ENCODE measurements around the gene BTG3.
A peak's percentile ranks its signal among the peaks of the same experiment; 100 is the strongest.

Gene BTG3, protein sequence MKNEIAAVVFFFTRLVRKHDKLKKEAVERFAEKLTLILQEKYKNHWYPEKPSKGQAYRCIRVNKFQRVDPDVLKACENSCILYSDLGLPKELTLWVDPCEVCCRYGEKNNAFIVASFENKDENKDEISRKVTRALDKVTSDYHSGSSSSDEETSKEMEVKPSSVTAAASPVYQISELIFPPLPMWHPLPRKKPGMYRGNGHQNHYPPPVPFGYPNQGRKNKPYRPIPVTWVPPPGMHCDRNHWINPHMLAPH

GRCh38 chr21:17612565-17613241 lies at the start of gene BTG3:
Gene BTG3, minus strand, starts transcription at chr21:17612901. Its CDS starts 3,757 bp downstream, at chr21:17609144.
- Mint-ChIP-seq H3K27ac (peak within 1 kb of the TSS; percentile 80), H3K4me3 (peak within 1 kb of the TSS; percentile 82), H3K27me3 (peaks cover 2% of the 10 kb centered on the region), H3K9me3 (no peaks in the 10 kb centered on the region), H3K36me3 (ENCODE audit: low read depth) (no peaks in the 10 kb centered on the region), H3K4me1 (ENCODE audit: low read depth) (peaks cover 15% of the 10 kb centered on the region)
- intact Hi-C loops (cut with micrococcal nuclease) = loop anchor here (2.0 kb wide), 1 partner anchor 206 kb away; the partner anchor contains the start of gene C21orf91

DNA sequence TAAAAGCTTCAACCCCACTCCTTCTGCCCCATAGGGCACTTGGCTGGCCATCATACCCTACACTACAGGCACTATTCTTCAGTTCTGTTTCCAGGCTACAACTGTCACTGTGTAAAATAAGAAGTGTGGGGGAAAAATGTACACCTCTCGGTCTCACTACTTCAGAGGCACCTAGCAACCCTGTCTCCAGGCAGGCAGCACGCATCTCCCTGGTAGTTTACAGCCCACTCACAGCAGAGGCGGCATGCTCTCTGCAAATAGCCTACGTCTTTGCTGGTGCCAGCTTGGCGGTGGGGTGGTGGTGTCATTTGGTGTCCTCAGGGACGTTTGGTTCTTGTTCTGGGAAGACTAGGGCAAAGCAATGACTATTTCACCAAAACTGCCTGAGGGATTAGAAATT lies 48.2 kb upstream of the BTG3 start:
- peaks cover 2% of the 10 kb centered on the region for H3K9me3 Mint-ChIP-seq
- no peak overlapping the region for H3K27ac Mint-ChIP-seq
- no peaks in the 10 kb centered on the region for H3K36me3 Mint-ChIP-seq (ENCODE audit: low read depth)
- peaks cover 7% of the 10 kb centered on the region for H3K4me1 Mint-ChIP-seq (ENCODE audit: low read depth)
- intact Hi-C loops (cut with micrococcal nuclease) = no loop called here
- peaks cover 3% of the 10 kb centered on the region for H3K27me3 Mint-ChIP-seq
- H3K4me3 Mint-ChIP-seq = no peak overlapping the region

DNA sequence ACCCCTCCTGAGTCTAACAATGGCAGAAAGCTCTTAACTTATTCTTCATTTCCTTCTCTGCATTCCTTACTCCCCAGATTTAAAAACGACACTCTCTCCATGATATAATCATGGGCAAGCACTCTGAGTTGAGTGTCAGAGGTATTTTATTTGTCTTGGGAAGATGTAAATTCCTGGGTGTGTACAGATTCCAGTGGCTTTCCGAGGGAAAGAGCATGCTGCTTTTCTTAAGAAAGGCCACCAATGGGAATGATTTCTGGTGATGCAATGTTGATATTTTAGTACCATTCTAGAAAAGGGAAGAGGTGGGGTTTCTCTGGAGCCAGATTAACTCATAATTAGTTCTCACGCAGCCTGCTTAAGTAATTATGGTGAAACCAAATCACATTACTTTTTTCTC lies 47.8 kb upstream of the BTG3 start:
- Mint-ChIP-seq H3K27me3 (peaks cover 3% of the 10 kb centered on the region), H3K36me3 (ENCODE audit: low read depth) (no peaks in the 10 kb centered on the region), H3K9me3 (peaks cover 6% of the 10 kb centered on the region), H3K4me1 (ENCODE audit: low read depth) (peaks cover 10% of the 10 kb centered on the region), H3K27ac (no peak overlapping the region), H3K4me3 (no peak overlapping the region)
- intact Hi-C loops (cut with micrococcal nuclease) = no loop called here

DNA sequence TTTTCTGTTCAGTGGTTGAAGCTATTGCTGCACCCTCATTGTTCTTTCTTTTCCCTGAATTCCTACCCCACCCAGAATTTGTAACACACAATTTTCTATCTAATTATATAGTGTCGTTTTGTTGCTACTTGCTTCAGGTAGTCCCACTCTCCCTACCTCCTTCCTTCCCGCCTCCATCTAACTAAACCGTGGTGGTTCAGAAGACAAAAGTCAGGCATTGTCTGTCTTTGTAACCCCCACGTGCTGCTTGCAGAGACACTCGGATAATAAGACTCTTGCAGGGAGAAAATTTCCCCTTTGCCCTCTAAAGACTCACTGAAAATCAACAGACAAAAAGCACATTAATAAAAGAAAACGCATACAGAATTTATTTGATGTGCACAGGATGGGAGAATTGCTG lies 46.2 kb upstream of the BTG3 start:
- Mint-ChIP-seq H3K27ac (no peak overlapping the region), H3K36me3 (ENCODE audit: low read depth) (no peaks in the 10 kb centered on the region)
- intact Hi-C loops (cut with micrococcal nuclease) = no loop called here

DNA sequence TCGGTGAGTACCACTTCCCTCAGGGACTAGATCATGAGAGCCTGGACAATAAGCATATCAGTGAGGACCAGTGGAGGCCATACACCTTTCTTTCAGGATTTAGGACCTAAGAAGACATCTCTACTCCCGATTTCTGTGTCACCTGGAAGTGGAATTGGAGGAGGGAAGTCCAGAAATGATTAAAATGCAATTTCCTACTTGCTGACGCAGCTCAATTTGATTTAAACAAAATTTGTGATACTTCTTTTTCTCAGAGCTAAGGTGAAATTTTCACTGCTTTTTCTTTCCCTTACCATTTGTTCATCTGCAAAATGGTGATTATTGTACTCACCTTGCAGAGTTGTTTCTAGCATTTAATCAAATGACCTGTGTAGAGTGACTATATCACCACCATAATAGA lies 38.8 kb upstream of the BTG3 start:
- H3K36me3 Mint-ChIP-seq (ENCODE audit: low read depth) = no peaks in the 10 kb centered on the region
- peaks cover 12% of the 10 kb centered on the region for H3K4me1 Mint-ChIP-seq (ENCODE audit: low read depth)
- H3K27ac Mint-ChIP-seq = no peak overlapping the region
- intact Hi-C loops (cut with micrococcal nuclease) = no loop called here
- peaks cover 14% of the 10 kb centered on the region for H3K9me3 Mint-ChIP-seq
- no peaks in the 10 kb centered on the region for H3K27me3 Mint-ChIP-seq
- no peak overlapping the region for H3K4me3 Mint-ChIP-seq

More for the DNA sequence above, 46.2 kb upstream of the BTG3 start:
- peaks cover 3% of the 10 kb centered on the region for H3K27me3 Mint-ChIP-seq
- H3K4me1 Mint-ChIP-seq (ENCODE audit: low read depth) = peaks cover 19% of the 10 kb centered on the region
- H3K4me3 Mint-ChIP-seq = no peak overlapping the region
- peaks cover 6% of the 10 kb centered on the region for H3K9me3 Mint-ChIP-seq

- Mint-ChIP-seq H3K27me3 (no peaks in the 10 kb centered on the region), H3K27ac (no peak overlapping the region), H3K4me3 (no peak overlapping the region), H3K9me3 (peaks cover 7% of the 10 kb centered on the region), H3K4me1 (ENCODE audit: low read depth) (peaks cover 7% of the 10 kb centered on the region), H3K36me3 (ENCODE audit: low read depth) (no peaks in the 10 kb centered on the region)
- intact Hi-C loops (cut with micrococcal nuclease) = no loop called here
Measured at GRCh38 chr21:17650292-17650691, 37.6 kb upstream of the BTG3 start.

GRCh38 chr21:17646790-17647189 lies 34.1 kb upstream of the BTG3 start:
- Mint-ChIP-seq H3K4me1 (ENCODE audit: low read depth) (no peaks in the 10 kb centered on the region), H3K27me3 (no peaks in the 10 kb centered on the region), H3K4me3 (no peak overlapping the region), H3K27ac (no peak overlapping the region), H3K36me3 (ENCODE audit: low read depth) (no peaks in the 10 kb centered on the region), H3K9me3 (peaks cover 7% of the 10 kb centered on the region)
- intact Hi-C loops (cut with micrococcal nuclease) = no loop called here

- intact Hi-C loops (cut with micrococcal nuclease) = no loop called here
- Mint-ChIP-seq H3K9me3 (peaks cover 15% of the 10 kb centered on the region), H3K27ac (no peak overlapping the region), H3K4me1 (ENCODE audit: low read depth) (no peaks in the 10 kb centered on the region), H3K36me3 (ENCODE audit: low read depth) (no peaks in the 10 kb centered on the region), H3K4me3 (no peak overlapping the region), H3K27me3 (no peaks in the 10 kb centered on the region)
Measured at GRCh38 chr21:17644186-17644585, 31.5 kb upstream of the BTG3 start.

GRCh38 chr21:17640821-17641220 lies 28.1 kb upstream of the BTG3 start:
- intact Hi-C loops (cut with micrococcal nuclease) = no loop called here
- H3K4me3 Mint-ChIP-seq = no peak overlapping the region

GRCh38 chr21:17636711-17637110 lies 24.0 kb upstream of the BTG3 start:
- intact Hi-C loops (cut with micrococcal nuclease) = no loop called here
- Mint-ChIP-seq H3K27me3 (no peaks in the 10 kb centered on the region), H3K9me3 (peaks cover 26% of the 10 kb centered on the region), H3K4me3 (no peak overlapping the region), H3K4me1 (ENCODE audit: low read depth) (no peaks in the 10 kb centered on the region), H3K36me3 (ENCODE audit: low read depth) (no peaks in the 10 kb centered on the region), H3K27ac (no peak overlapping the region)

More at GRCh38 chr21:17640821-17641220, 28.1 kb upstream of the BTG3 start:
- no peaks in the 10 kb centered on the region for H3K4me1 Mint-ChIP-seq (ENCODE audit: low read depth)
- H3K27ac Mint-ChIP-seq = no peak overlapping the region
- no peaks in the 10 kb centered on the region for H3K27me3 Mint-ChIP-seq
- H3K36me3 Mint-ChIP-seq (ENCODE audit: low read depth) = no peaks in the 10 kb centered on the region
- H3K9me3 Mint-ChIP-seq = peaks cover 26% of the 10 kb centered on the region

GRCh38 chr21:17631195-17631594 lies 18.5 kb upstream of the BTG3 start:
- H3K4me3 Mint-ChIP-seq = no peak overlapping the region
- H3K27ac Mint-ChIP-seq = no peak overlapping the region
- H3K4me1 Mint-ChIP-seq (ENCODE audit: low read depth) = peaks cover 5% of the 10 kb centered on the region
- H3K27me3 Mint-ChIP-seq = no peaks in the 10 kb centered on the region
- H3K36me3 Mint-ChIP-seq (ENCODE audit: low read depth) = no peaks in the 10 kb centered on the region
- intact Hi-C loops (cut with micrococcal nuclease) = no loop called here
- no peaks in the 10 kb centered on the region for H3K9me3 Mint-ChIP-seq

DNA sequence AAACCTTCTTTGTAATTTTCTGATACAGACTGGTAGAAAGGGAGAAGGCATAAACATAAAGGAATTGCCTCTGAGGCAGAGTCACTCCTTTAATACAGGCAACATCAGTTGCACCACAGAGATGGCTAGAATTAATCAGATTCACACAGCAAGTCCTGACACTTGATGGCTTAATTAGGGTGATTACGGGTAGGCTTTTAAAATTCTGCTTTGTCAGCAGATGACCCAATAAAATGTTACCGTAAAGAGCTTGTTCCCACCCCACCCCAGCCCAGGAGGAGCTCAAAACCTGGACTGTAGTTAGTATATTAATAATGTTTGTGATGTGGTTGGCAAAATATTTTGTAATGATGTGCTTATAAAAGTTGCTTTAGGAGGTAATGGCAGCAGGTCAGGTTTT lies 9.3 kb upstream of the BTG3 start:
- no peaks in the 10 kb centered on the region for H3K4me1 Mint-ChIP-seq (ENCODE audit: low read depth)
- intact Hi-C loops (cut with micrococcal nuclease) = no loop called here
- H3K27me3 Mint-ChIP-seq = peaks cover 19% of the 10 kb centered on the region
- no peak overlapping the region for H3K4me3 Mint-ChIP-seq
- no peak overlapping the region for H3K27ac Mint-ChIP-seq
- H3K9me3 Mint-ChIP-seq = no peaks in the 10 kb centered on the region
- no peaks in the 10 kb centered on the region for H3K36me3 Mint-ChIP-seq (ENCODE audit: low read depth)

GRCh38 chr21:17616831-17617230 lies 4.1 kb upstream of the BTG3 start:
- intact Hi-C loops (cut with micrococcal nuclease) = no loop called here
- Mint-ChIP-seq H3K27ac (no peak overlapping the region), H3K27me3 (peaks cover 2% of the 10 kb centered on the region), H3K36me3 (ENCODE audit: low read depth) (no peaks in the 10 kb centered on the region), H3K4me1 (ENCODE audit: low read depth) (peaks cover 2% of the 10 kb centered on the region), H3K9me3 (no peaks in the 10 kb centered on the region), H3K4me3 (no peak overlapping the region)

DNA sequence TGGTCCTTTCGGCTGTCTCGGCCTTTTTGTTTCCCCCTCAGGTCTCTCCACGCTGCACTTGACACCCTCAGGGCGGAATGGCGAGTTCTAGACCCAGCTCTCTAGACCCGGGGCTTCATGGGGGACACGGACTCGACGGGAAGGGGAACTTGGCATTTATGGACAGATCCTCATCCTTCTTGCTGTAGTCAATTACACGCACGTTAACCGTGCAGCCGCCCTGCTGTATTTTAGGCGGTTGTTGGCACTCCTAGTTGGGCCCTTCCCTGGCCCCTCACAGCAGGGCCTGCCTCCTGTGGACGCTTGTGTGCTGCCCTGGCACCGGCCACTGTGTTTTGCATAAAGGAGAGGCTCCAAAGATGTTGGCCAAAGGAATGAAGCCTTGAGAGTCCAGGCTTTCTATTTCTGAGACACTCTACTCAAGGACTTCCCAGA lies 558 bp upstream of the BTG3 start:
- H3K4me1 Mint-ChIP-seq (ENCODE audit: low read depth) = peaks cover 15% of the 10 kb centered on the region
- no peaks in the 10 kb centered on the region for H3K36me3 Mint-ChIP-seq (ENCODE audit: low read depth)
- peak overlapping the region; percentile 82 for H3K4me3 Mint-ChIP-seq
- peaks cover 2% of the 10 kb centered on the region for H3K27me3 Mint-ChIP-seq
- H3K9me3 Mint-ChIP-seq = no peaks in the 10 kb centered on the region
- intact Hi-C loops (cut with micrococcal nuclease) = loop anchor here (2.0 kb wide), 1 partner anchor 206 kb away; the partner anchor contains the start of gene C21orf91
- H3K27ac Mint-ChIP-seq = peak overlapping the region; percentile 80

Measured in dendritic cell treated with granulocyte-macrophage colony-stimulating factor and Interleukin-4, amounts not matched to agents 40 ng/mL and 50 ng/mL, for 4 days (primary cell).